ENCODE results near the gene SPDYC. TPM values are rescaled to one million over a fixed set of nuclear protein-coding genes. Genes with fewer than 3 reads are reported as not detected.

The SPDYC gene
- total and polyA plus RNA-seq, 9 of the 15 experiments (the other 6 are each of a cell fraction or from before 2014, with no cell fraction given): 4.4 to 18.8 (median 9.2) TPM

GRCh38 chr11:65134240-65134951, 35.6 kb upstream of the SPDYC start, which contains the start of gene SYVN1 (continued):
- TF ChIP-seq MGA (IDR thresholded peaks at IDR 0.05) (no peak), KHSRP (IDR thresholded peaks at IDR 0.05) (no peak), CBX8 (IDR thresholded peaks at IDR 0.05; ENCODE audit: borderline replicate concordance, extremely low read depth, low read depth, low read length, poor library complexity, severe bottlenecking) (no peak), KLF16 (IDR thresholded peaks at IDR 0.05) (no peak), SPI1 (IDR thresholded peaks at IDR 0.05; ENCODE audit: borderline replicate concordance, low read depth, low read length) (no peak), DLX4 (CRISPR knock-in tag; IDR thresholded peaks at IDR 0.05) (no peak), E2F3 (CRISPR knock-in tag; IDR thresholded peaks at IDR 0.05) (0 out of 2 replicates have a peak, but pooled peaks have one; percentile 24), ZBTB17 (CRISPR knock-in tag; IDR thresholded peaks at IDR 0.05) (no peak), ZNF253 (CRISPR knock-in tag; conservative IDR thresholded peaks at IDR 0.05) (no peak), PTBP1 (IDR thresholded peaks at IDR 0.05; ENCODE audit: low read depth, low read length) (no peak)
